Neutrophil (primary cell): ENCODE results near the gene LOXHD1.

ENCODE experiments used
- H3K27ac ChIP-seq: fragments of 200-600 bp; sonication (generic); 2 replicates; pipeline ENCODE4 v1.5.1; 2016; ENCODE audit warnings: mild to moderate bottlenecking, moderate library complexity
- H3K27me3 ChIP-seq: fragments of 200-600 bp; sonication (generic); 2 replicates; pipeline ENCODE4 v1.6.0; 2016; ENCODE audit warnings: mild to moderate bottlenecking
- H3K36me3 ChIP-seq: fragments of 200-600 bp; sonication (generic); 2 replicates; pipeline ENCODE4 v1.5.1; 2017
- H3K4me1 ChIP-seq, 2 experiments: fragments of 200-600 bp in 1 of 2; sonication (generic) in 1 of 2; 1 replicate in 1 of 2; 2 replicates in 1 of 2; pipeline versions ENCODE4 v1.5.1 to v1.6.1; 2013 to 2016; ENCODE audit warnings: low read depth in 1 of 2, low read length in 1 of 2, mild to moderate bottlenecking in 1 of 2, moderate library complexity in 1 of 2; ENCODE audit not compliant: control insufficient read depth in 1 of 2, insufficient read depth in 1 of 2
- H3K4me3 ChIP-seq, 2 experiments: fragments of 200-600 bp in 1 of 2; sonication (generic) in 1 of 2; 1 replicate in 1 of 2; 2 replicates in 1 of 2; pipeline ENCODE4 v1.5.1; 2013 to 2016; ENCODE audit warnings: low read depth in 1 of 2, low read length in 1 of 2, mild to moderate bottlenecking in 1 of 2, moderate library complexity in 1 of 2
- H3K9me3 ChIP-seq: fragments of 200-600 bp; sonication (generic); 2 replicates; pipeline ENCODE4 v1.5.1; 2016
- TF ChIP-seq, protein P1 (sequence below): fragments of 200-600 bp; sonication (generic); IDR thresholded peaks from 2 replicates; pipeline ENCODE4 v1.5.1; 2016; ENCODE audit warnings: antibody characterized with exemption

LOXHD1 gene

DNA sequence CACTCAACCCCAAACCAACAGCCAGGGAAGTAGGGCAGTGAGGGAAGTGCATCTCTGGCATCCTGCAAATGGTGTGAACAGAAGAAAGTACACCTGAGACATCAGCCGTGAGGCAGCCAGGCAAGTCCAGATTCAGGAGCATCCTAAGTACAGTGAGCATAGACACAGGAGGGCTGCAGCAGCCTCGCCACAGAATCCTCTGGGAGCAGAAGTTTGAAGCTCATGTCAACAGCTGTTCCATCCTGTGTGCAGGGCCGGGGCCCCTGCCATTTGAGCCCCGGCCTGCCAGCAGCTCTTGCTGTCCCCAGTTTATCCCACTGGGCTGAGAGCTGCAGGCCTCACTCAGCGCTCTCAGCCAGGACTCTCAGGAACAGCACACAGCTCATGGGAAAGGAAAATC is 14.5 kb downstream of the LOXHD1 start:
- Histone ChIP-seq H3K4me3 (no peak overlapping the region), H3K9me3 (no peaks in the 10 kb centered on the region), H3K4me1 (no peaks in the 10 kb centered on the region), H3K36me3 (no peaks in the 10 kb centered on the region), H3K27me3 (peaks cover 13% of the 10 kb centered on the region), H3K27ac (no peak overlapping the region)
- TF ChIP-seq, protein P1, sequence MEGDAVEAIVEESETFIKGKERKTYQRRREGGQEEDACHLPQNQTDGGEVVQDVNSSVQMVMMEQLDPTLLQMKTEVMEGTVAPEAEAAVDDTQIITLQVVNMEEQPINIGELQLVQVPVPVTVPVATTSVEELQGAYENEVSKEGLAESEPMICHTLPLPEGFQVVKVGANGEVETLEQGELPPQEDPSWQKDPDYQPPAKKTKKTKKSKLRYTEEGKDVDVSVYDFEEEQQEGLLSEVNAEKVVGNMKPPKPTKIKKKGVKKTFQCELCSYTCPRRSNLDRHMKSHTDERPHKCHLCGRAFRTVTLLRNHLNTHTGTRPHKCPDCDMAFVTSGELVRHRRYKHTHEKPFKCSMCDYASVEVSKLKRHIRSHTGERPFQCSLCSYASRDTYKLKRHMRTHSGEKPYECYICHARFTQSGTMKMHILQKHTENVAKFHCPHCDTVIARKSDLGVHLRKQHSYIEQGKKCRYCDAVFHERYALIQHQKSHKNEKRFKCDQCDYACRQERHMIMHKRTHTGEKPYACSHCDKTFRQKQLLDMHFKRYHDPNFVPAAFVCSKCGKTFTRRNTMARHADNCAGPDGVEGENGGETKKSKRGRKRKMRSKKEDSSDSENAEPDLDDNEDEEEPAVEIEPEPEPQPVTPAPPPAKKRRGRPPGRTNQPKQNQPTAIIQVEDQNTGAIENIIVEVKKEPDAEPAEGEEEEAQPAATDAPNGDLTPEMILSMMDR, result no peak

DNA sequence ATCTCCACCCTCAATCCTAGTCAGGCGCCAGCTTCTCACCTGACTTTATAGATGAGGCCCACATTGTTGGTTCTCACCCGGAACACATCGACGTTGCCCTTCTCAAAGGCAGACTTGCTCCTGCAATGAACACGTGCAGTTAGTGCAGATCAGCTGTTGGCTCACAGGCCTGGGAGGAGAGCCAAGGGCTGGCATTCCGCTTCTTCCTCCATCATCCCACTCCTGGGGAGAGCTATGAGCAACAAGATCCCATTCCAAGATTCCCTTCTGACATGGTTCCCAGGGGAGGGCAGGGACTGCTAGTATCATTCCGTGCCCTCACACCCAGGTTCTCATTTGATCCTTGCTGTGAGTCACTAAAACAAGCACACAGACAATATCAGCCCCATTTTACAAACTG is 15.1 kb downstream of the LOXHD1 start:
- Histone ChIP-seq H3K36me3 (no peaks in the 10 kb centered on the region), H3K27me3 (peaks cover 13% of the 10 kb centered on the region), H3K9me3 (no peaks in the 10 kb centered on the region), H3K4me1 (no peaks in the 10 kb centered on the region), H3K27ac (no peak overlapping the region), H3K4me3 (no peak overlapping the region)
- TF ChIP-seq, protein P1, result no peak

GRCh38 chr18:46639386-46639785 is 17.6 kb downstream of the LOXHD1 start:
- Histone ChIP-seq H3K27me3 (peaks cover 28% of the 10 kb centered on the region), H3K4me1 (no peaks in the 10 kb centered on the region), H3K27ac (no peak overlapping the region), H3K4me3 (no peak overlapping the region), H3K9me3 (no peaks in the 10 kb centered on the region), H3K36me3 (no peaks in the 10 kb centered on the region)
- TF ChIP-seq, protein P1, result no peak

GRCh38 chr18:46636040-46636630 is 20.9 kb downstream of the LOXHD1 start:
- Histone ChIP-seq H3K9me3 (no peaks in the 10 kb centered on the region), H3K27ac (no peak overlapping the region), H3K27me3 (peaks cover 22% of the 10 kb centered on the region), H3K36me3 (no peaks in the 10 kb centered on the region), H3K4me1 (no peaks in the 10 kb centered on the region), H3K4me3 (no peak overlapping the region)
- TF ChIP-seq, protein P1, result no peak

DNA sequence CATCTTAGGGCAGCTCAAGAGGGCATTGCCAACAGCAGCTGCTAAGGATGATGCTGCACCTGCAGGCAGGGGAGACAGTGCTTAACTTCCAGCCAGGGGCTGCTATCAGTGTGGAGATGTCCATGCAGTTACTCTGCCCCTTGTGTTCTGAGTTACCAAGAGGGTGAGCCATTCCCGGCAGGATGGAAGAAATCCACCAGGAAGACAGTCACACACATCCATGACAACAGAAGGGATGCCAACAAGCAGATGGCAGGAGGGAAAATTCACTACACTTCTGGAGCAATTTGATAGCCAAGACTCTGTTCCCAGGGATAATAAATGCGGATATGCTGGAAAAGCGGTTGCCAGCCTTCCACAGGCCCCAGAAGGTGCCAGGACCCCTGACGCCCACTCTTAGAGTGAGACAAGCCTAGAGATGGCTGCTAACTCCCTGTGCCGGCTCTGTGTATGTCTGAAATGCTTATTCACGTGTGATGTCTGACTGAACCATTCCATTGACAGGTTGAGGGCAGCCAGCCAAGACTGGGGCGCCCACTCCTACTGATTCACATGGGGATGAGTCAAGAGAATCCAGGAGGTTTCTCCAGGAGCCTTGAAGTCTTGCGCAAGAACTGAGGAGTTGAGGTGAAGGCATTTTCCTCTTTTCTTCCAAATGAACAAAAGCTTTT is 24.5 kb downstream of the LOXHD1 start:
- Histone ChIP-seq H3K27me3 (peaks cover 19% of the 10 kb centered on the region), H3K9me3 (no peaks in the 10 kb centered on the region), H3K36me3 (no peaks in the 10 kb centered on the region), H3K27ac (no peak overlapping the region), H3K4me3 (no peak overlapping the region), H3K4me1 (no peaks in the 10 kb centered on the region)
- TF ChIP-seq, protein P1, result no peak
